IMR-90 (cell line): ENCODE results near the gene CDADC1.

ENCODE experiments used
- BHLHE40 ChIP-seq: fragments of 150-350 bp; IDR thresholded peaks from 2 replicates; pipeline ENCODE4 v1.6.1; 2016; ENCODE audit warnings: mild to moderate bottlenecking, low read depth, low read length
- CEBPB ChIP-seq: IDR thresholded peaks from 2 replicates; pipeline ENCODE4 v1.6.1; 2012; ENCODE audit warnings: low read depth, low read length, improper control_type of control experiment
- FOS ChIP-seq: fragments of 150-350 bp; IDR thresholded peaks from 2 replicates; pipeline ENCODE4 v1.6.1; 2016; ENCODE audit warnings: low read depth, low read length
- MAFK ChIP-seq: IDR thresholded peaks from 2 replicates; pipeline ENCODE4 v1.6.1; 2012; ENCODE audit warnings: low read depth, low read length, improper control_type of control experiment
- MAZ ChIP-seq: IDR thresholded peaks from 2 replicates; pipeline ENCODE4 v1.6.1; 2012; ENCODE audit warnings: low read depth, mild to moderate bottlenecking, low read length, improper control_type of control experiment, moderate library complexity, borderline replicate concordance
- MXI1 ChIP-seq: IDR thresholded peaks from 2 replicates; pipeline ENCODE4 v1.6.1; 2012; ENCODE audit warnings: low read depth, mild to moderate bottlenecking, low read length, moderate library complexity, borderline replicate concordance
- POLR2A ChIP-seq: IDR thresholded peaks from 2 replicates; pipeline ENCODE4 v1.6.1; 2012; ENCODE audit warnings: mild to moderate bottlenecking, low read depth, low read length
- RAD21 ChIP-seq: IDR thresholded peaks from 2 replicates; pipeline ENCODE4 v1.6.1; 2012; ENCODE audit warnings: low read length, improper control_type of control experiment
- RCOR1 ChIP-seq: IDR thresholded peaks from 2 replicates; pipeline ENCODE4 v1.6.1; 2012; ENCODE audit warnings: mild to moderate bottlenecking, low read length, improper control_type of control experiment; ENCODE audit not compliant: insufficient replicate concordance
- SMC3 ChIP-seq: fragments of 150-350 bp; IDR thresholded peaks from 2 replicates; pipeline ENCODE4 v1.6.1; 2016; ENCODE audit warnings: low read depth, mild to moderate bottlenecking, antibody characterized with exemption, low read length, moderate library complexity
- TF ChIP-seq, protein P1 (sequence below): conservative IDR thresholded peaks from 2 replicates; pipeline ENCODE4 v1.5.1; 2012; ENCODE audit warnings: mild to moderate bottlenecking, low read depth, low read length, improper control_type of control experiment
- TF ChIP-seq, protein P2 (sequence below): fragments of 150-350 bp; IDR thresholded peaks from 2 replicates; pipeline ENCODE4 v1.6.1; 2016; ENCODE audit warnings: low read depth, mild to moderate bottlenecking, low read length, moderate library complexity, borderline replicate concordance
- TF ChIP-seq, protein P3 (sequence below): fragments of 150-350 bp; IDR thresholded peaks from 2 replicates; pipeline ENCODE4 v1.6.1; 2017; ENCODE audit warnings: mild to moderate bottlenecking, antibody characterized with exemption, low read length, low read depth

DNA sequence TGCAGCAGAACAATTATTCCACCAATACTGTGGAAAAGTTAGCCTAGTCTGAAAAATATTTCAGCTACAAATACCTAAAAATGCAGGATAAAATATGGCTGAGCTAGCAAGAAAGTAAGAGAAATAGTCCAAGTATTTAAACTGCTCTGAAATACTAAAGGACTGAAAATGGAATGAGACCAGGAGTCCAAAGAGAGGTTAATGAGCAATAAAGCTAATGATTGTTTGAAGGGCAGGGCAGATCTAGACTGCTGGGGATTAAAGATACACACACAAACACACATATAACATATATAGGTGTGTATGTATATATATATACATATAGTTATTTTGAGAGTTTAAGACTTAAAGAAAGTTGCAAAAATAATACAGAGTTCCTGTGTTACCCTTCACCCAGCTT lies 2.6 kb upstream of the CDADC1 start:
- TF ChIP-seq SMC3 (no peak), RAD21 (no peak), POLR2A (no peak), FOS (no peak), MAFK (no peak), MXI1 (no peak), BHLHE40 (no peak), CEBPB (no peak), MAZ (no peak), RCOR1 (no peak)
- TF ChIP-seq, protein P1, sequence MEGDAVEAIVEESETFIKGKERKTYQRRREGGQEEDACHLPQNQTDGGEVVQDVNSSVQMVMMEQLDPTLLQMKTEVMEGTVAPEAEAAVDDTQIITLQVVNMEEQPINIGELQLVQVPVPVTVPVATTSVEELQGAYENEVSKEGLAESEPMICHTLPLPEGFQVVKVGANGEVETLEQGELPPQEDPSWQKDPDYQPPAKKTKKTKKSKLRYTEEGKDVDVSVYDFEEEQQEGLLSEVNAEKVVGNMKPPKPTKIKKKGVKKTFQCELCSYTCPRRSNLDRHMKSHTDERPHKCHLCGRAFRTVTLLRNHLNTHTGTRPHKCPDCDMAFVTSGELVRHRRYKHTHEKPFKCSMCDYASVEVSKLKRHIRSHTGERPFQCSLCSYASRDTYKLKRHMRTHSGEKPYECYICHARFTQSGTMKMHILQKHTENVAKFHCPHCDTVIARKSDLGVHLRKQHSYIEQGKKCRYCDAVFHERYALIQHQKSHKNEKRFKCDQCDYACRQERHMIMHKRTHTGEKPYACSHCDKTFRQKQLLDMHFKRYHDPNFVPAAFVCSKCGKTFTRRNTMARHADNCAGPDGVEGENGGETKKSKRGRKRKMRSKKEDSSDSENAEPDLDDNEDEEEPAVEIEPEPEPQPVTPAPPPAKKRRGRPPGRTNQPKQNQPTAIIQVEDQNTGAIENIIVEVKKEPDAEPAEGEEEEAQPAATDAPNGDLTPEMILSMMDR = no peak
- TF ChIP-seq, protein P2, sequence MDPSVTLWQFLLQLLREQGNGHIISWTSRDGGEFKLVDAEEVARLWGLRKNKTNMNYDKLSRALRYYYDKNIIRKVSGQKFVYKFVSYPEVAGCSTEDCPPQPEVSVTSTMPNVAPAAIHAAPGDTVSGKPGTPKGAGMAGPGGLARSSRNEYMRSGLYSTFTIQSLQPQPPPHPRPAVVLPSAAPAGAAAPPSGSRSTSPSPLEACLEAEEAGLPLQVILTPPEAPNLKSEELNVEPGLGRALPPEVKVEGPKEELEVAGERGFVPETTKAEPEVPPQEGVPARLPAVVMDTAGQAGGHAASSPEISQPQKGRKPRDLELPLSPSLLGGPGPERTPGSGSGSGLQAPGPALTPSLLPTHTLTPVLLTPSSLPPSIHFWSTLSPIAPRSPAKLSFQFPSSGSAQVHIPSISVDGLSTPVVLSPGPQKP = no peak
- TF ChIP-seq, protein P3, sequence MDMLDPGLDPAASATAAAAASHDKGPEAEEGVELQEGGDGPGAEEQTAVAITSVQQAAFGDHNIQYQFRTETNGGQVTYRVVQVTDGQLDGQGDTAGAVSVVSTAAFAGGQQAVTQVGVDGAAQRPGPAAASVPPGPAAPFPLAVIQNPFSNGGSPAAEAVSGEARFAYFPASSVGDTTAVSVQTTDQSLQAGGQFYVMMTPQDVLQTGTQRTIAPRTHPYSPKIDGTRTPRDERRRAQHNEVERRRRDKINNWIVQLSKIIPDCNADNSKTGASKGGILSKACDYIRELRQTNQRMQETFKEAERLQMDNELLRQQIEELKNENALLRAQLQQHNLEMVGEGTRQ = no peak
